ENCODE measurements around the gene DPEP2.

GRCh38 chr16:67939507-67940445 is 59.5 kb downstream of the DPEP2 start:
- TF ChIP-seq KAT2B (IDR thresholded peaks at IDR 0.05; ENCODE audit: borderline replicate concordance, low read depth, low read length) (no peak), ZNF337 (CRISPR knock-in tag; IDR thresholded peaks at IDR 0.05; ENCODE audit: borderline replicate concordance, low read depth) (no peak), REST (IDR thresholded peaks at IDR 0.05; ENCODE audit: borderline replicate concordance in 1 of 2, low read depth in 1 of 2, low read length in 2 of 2) (no peak), CTCF (CRISPR knock-in tag; IDR thresholded peaks at IDR 0.05) (no peak), KLF11 (CRISPR knock-in tag; IDR thresholded peaks at IDR 0.05) (no peak), ZNF746 (CRISPR knock-in tag; IDR thresholded peaks at IDR 0.05) (no peak), ZNF510 (CRISPR knock-in tag; IDR thresholded peaks at IDR 0.05; ENCODE audit: low read depth) (no peak), POLR2AphosphoS2 (IDR thresholded peaks at IDR 0.05; ENCODE audit: low read depth, low read length) (no peak), NFKB2 (CRISPR knock-in tag; IDR thresholded peaks at IDR 0.05; ENCODE audit: borderline replicate concordance) (no peak; the same call in 1 of the 2 replicates), ZNF598 (CRISPR knock-in tag; IDR thresholded peaks at IDR 0.05; ENCODE audit: borderline replicate concordance) (0 out of 2 replicates have a peak, but pooled peaks have one; percentile 44), SCMH1 (CRISPR knock-in tag; IDR thresholded peaks at IDR 0.05; ENCODE audit: borderline replicate concordance) (no peak)

Measured in HepG2 (cell line).